Osteoblast (primary cell): ENCODE measurements around the gene GYPC. TPM values are rescaled to one million over a fixed set of nuclear protein-coding genes. Genes with fewer than 3 reads are reported as not detected.

Source experiments
- DNase-seq: peaks from one replicate; pipeline ENCODE4 v3.0.0; 2011; ENCODE audit warnings: low spot score, mixed read lengths; ENCODE audit not compliant: insufficient read length; ENCODE audit errors: missing footprints
- H2AFZ ChIP-seq: 2 replicates; pipeline ENCODE4 v1.6.0; 2011; ENCODE audit warnings: mild to moderate bottlenecking, low read length
- H3K27ac ChIP-seq: 2 replicates; pipeline ENCODE4 v1.5.1; 2011; ENCODE audit warnings: mild to moderate bottlenecking, low read depth, low read length, moderate library complexity
- H3K27me3 ChIP-seq: 2 replicates; pipeline ENCODE4 v1.6.0; 2012; ENCODE audit warnings: mild to moderate bottlenecking, control low read depth, inconsistent platforms, low read length, moderate library complexity; ENCODE audit not compliant: insufficient read depth
- H3K36me3 ChIP-seq: 2 replicates; pipeline ENCODE4 v1.5.1; 2011; ENCODE audit warnings: mild to moderate bottlenecking, low read length, control low read depth, moderate library complexity; ENCODE audit not compliant: insufficient read depth
- H3K4me1 ChIP-seq: 2 replicates; pipeline ENCODE4 v1.5.1; 2011; ENCODE audit warnings: mild to moderate bottlenecking, low read length, control low read depth, moderate library complexity; ENCODE audit not compliant: insufficient read depth
- H3K4me2 ChIP-seq: 2 replicates; pipeline ENCODE4 v1.6.0; 2011; ENCODE audit warnings: mild to moderate bottlenecking, low read length; ENCODE audit not compliant: insufficient read depth
- H3K4me3 ChIP-seq: fragments of 200-600 bp; sonication (generic); 3 replicates; pipeline ENCODE4 v1.5.1; 2012; ENCODE audit warnings: mild to moderate bottlenecking, low read length, inconsistent platforms; ENCODE audit not compliant: insufficient read depth
- H3K79me2 ChIP-seq: 2 replicates; pipeline ENCODE4 v1.6.0; 2012; ENCODE audit warnings: mild to moderate bottlenecking, low read length, control low read depth, inconsistent platforms; ENCODE audit not compliant: insufficient read depth
- H3K9me3 ChIP-seq: 2 replicates; pipeline ENCODE4 v1.5.1; 2011; ENCODE audit warnings: low read depth, low read length, control low read depth
- H4K20me1 ChIP-seq: 2 replicates; pipeline ENCODE4 v1.6.0; 2012; ENCODE audit warnings: mild to moderate bottlenecking, low read length, control low read depth; ENCODE audit not compliant: insufficient read depth
- total RNA-seq: library from RNA; depleted of rRNA; stranded (reverse); fragments of >200 nt; gene quantifications from 2 replicates; pipeline ENCODE4 v1.2.3, GENCODE V29; 2012
- TF ChIP-seq, protein P1 (sequence below): IDR thresholded peaks from 2 replicates; pipeline ENCODE4 v1.5.1; 2011; ENCODE audit warnings: mild to moderate bottlenecking, low read depth, low read length, moderate library complexity; ENCODE audit errors: extremely low read depth

GYPC gene
- total RNA-seq, 1 donor = 101 TPM

- H3K4me3 ChIP-seq = no peak overlapping the region
- no peaks in the 10 kb centered on the region for H3K9me3 ChIP-seq
- H3K36me3 ChIP-seq = no peaks in the 10 kb centered on the region
- no peaks in the 10 kb centered on the region for H3K27me3 ChIP-seq
- no peak overlapping the region for H3K27ac ChIP-seq
- TF ChIP-seq, protein P1, sequence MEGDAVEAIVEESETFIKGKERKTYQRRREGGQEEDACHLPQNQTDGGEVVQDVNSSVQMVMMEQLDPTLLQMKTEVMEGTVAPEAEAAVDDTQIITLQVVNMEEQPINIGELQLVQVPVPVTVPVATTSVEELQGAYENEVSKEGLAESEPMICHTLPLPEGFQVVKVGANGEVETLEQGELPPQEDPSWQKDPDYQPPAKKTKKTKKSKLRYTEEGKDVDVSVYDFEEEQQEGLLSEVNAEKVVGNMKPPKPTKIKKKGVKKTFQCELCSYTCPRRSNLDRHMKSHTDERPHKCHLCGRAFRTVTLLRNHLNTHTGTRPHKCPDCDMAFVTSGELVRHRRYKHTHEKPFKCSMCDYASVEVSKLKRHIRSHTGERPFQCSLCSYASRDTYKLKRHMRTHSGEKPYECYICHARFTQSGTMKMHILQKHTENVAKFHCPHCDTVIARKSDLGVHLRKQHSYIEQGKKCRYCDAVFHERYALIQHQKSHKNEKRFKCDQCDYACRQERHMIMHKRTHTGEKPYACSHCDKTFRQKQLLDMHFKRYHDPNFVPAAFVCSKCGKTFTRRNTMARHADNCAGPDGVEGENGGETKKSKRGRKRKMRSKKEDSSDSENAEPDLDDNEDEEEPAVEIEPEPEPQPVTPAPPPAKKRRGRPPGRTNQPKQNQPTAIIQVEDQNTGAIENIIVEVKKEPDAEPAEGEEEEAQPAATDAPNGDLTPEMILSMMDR = no peak
- H2AFZ ChIP-seq = no peak overlapping the region
- H3K4me2 ChIP-seq = no peak overlapping the region
- H4K20me1 ChIP-seq = no peaks in the 10 kb centered on the region
- no peak for DNase-seq
- no peaks in the 10 kb centered on the region for H3K4me1 ChIP-seq
- no peaks in the 10 kb centered on the region for H3K79me2 ChIP-seq
Observed at GRCh38 chr2:126717928-126718327, 62.0 kb downstream of the GYPC start.

GRCh38 chr2:126719191-126719832 is 63.4 kb downstream of the GYPC start:
- H3K9me3 ChIP-seq = no peaks in the 10 kb centered on the region
- no peak overlapping the region for H2AFZ ChIP-seq
- TF ChIP-seq, protein P1 = no peak
- no peaks in the 10 kb centered on the region for H3K36me3 ChIP-seq
- no peak overlapping the region for H3K4me2 ChIP-seq
- H3K27ac ChIP-seq = no peak overlapping the region
- DNase-seq = no peak
- no peaks in the 10 kb centered on the region for H3K79me2 ChIP-seq
- no peaks in the 10 kb centered on the region for H3K4me1 ChIP-seq
- no peak overlapping the region for H3K4me3 ChIP-seq
- H4K20me1 ChIP-seq = no peaks in the 10 kb centered on the region
- no peaks in the 10 kb centered on the region for H3K27me3 ChIP-seq

DNA sequence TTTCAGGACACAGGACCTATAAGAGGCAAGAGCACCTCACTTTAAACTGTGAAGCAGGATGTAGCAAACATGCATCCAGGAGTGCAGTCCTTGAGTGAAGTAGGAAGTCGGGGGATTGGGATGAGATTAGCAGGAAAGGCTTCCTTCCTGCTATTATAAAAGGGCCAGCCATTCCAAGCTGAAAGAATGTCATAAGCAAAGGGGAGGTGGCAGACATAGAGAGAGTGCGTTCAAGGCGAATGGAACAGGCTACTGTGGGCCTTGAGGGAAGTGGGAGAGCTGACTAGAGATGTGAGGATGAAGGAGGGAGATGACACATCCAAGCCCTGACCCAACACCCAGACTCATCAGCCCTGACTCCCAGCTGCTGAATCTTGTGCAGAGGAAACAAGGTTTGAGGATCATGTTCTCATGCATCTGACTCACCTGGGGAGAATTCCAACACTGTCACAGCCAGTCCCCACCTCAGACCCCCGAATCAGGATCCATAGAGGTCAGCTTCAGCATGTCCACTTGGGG is 63.9 kb downstream of the GYPC start:
- no peak overlapping the region for H3K4me2 ChIP-seq
- no peaks in the 10 kb centered on the region for H3K4me1 ChIP-seq
- no peaks in the 10 kb centered on the region for H3K79me2 ChIP-seq
- no peaks in the 10 kb centered on the region for H4K20me1 ChIP-seq
- no peak overlapping the region for H2AFZ ChIP-seq
- H3K4me3 ChIP-seq = no peak overlapping the region
- H3K27me3 ChIP-seq = no peaks in the 10 kb centered on the region
- TF ChIP-seq, protein P1 = no peak
- H3K36me3 ChIP-seq = no peaks in the 10 kb centered on the region
- no peak overlapping the region for H3K27ac ChIP-seq
- DNase-seq = peak; percentile 68
- no peaks in the 10 kb centered on the region for H3K9me3 ChIP-seq

- Histone ChIP-seq H3K4me3 (no peak overlapping the region), H3K27me3 (no peaks in the 10 kb centered on the region), H3K9me3 (no peaks in the 10 kb centered on the region), H4K20me1 (no peaks in the 10 kb centered on the region), H3K4me2 (no peak overlapping the region), H3K4me1 (no peaks in the 10 kb centered on the region), H3K36me3 (no peaks in the 10 kb centered on the region), H2AFZ (no peak overlapping the region), H3K79me2 (no peaks in the 10 kb centered on the region), H3K27ac (no peak overlapping the region)
- no peak for DNase-seq
- TF ChIP-seq, protein P1 = no peak
Observed at GRCh38 chr2:126720638-126721037, 64.7 kb downstream of the GYPC start.
